Neural crest cell (in vitro differentiated cells): ENCODE measurements around the gene BEND2. TPM values are rescaled to one million over a fixed set of nuclear protein-coding genes. Genes with fewer than 3 reads are reported as not detected.

ENCODE experiments used
- DNase-seq: peaks from one replicate; pipeline ENCODE4 v3.0.0; 2021; ENCODE audit warnings: low read depth, mixed read lengths, low spot score
- H3K27ac Mint-ChIP-seq: one replicate; pipeline ENCODE4 v1.8.0; 2021; ENCODE audit warnings: mild to moderate bottlenecking, mixed read lengths; ENCODE audit not compliant: unreplicated experiment
- H3K27me3 Mint-ChIP-seq: 2 replicates; pipeline ENCODE4 v1.8.0; 2021; ENCODE audit warnings: low read depth, mild to moderate bottlenecking, mixed read lengths
- H3K36me3 Mint-ChIP-seq: 2 replicates; pipeline ENCODE4 v1.8.0; 2021; ENCODE audit warnings: low read depth, mild to moderate bottlenecking, mixed read lengths
- H3K4me1 Mint-ChIP-seq: 2 replicates; pipeline ENCODE4 v1.8.0; 2021; ENCODE audit warnings: mixed read lengths
- H3K4me3 Mint-ChIP-seq: one replicate; pipeline ENCODE4 v1.8.0; 2021; ENCODE audit warnings: mild to moderate bottlenecking, mixed read lengths
- H3K9me3 Mint-ChIP-seq: 2 replicates; pipeline ENCODE4 v1.8.0; 2021; ENCODE audit warnings: mixed read lengths
- CTCF ChIP-seq: fragments of 200-600 bp; sonication (generic); conservative IDR thresholded peaks from 2 replicates; pipeline ENCODE4 v1.5.0; 2021; ENCODE audit warnings: antibody characterized with exemption, mild to moderate bottlenecking
- total RNA-seq: library from RNA; stranded (reverse); gene quantifications from 2 replicates; pipeline ENCODE4 v1.2.1, GENCODE V29; 2021

Gene BEND2
- total RNA-seq, 1 donor from 2014 or later, result not detected

- no peaks in the 10 kb centered on the region for H3K36me3 Mint-ChIP-seq
- no peak for TF ChIP-seq CTCF
- no peak overlapping the region for H3K27ac Mint-ChIP-seq
- H3K9me3 Mint-ChIP-seq, result peaks cover 10% of the 10 kb centered on the region
- H3K4me1 Mint-ChIP-seq, result no peaks in the 10 kb centered on the region
- no peak overlapping the region for H3K4me3 Mint-ChIP-seq
- peaks cover 2% of the 10 kb centered on the region for H3K27me3 Mint-ChIP-seq
- DNase-seq, result no peak
These were observed 60.3 kb downstream of the BEND2 start for GRCh38 chrX:18160369-18160768.

- Mint-ChIP-seq H3K27me3 (peaks cover 2% of the 10 kb centered on the region), H3K9me3 (peaks cover 10% of the 10 kb centered on the region), H3K36me3 (no peaks in the 10 kb centered on the region), H3K4me3 (no peak overlapping the region), H3K4me1 (no peaks in the 10 kb centered on the region), H3K27ac (no peak overlapping the region)
- TF ChIP-seq CTCF, result no peak
- no peak for DNase-seq
These were observed 61.7 kb downstream of the BEND2 start for GRCh38 chrX:18158963-18159362.

- no peak for DNase-seq
- Mint-ChIP-seq H3K36me3 (no peaks in the 10 kb centered on the region), H3K27me3 (peaks cover 10% of the 10 kb centered on the region), H3K9me3 (peaks cover 3% of the 10 kb centered on the region), H3K27ac (no peak overlapping the region), H3K4me3 (no peak overlapping the region), H3K4me1 (no peaks in the 10 kb centered on the region)
- TF ChIP-seq CTCF, result no peak
These were observed 69.0 kb downstream of the BEND2 start for GRCh38 chrX:18151649-18152048.

- Mint-ChIP-seq H3K36me3 (no peaks in the 10 kb centered on the region), H3K4me1 (no peaks in the 10 kb centered on the region), H3K9me3 (peaks cover 2% of the 10 kb centered on the region), H3K27me3 (peaks cover 10% of the 10 kb centered on the region), H3K27ac (no peak overlapping the region), H3K4me3 (no peak overlapping the region)
- TF ChIP-seq CTCF, result no peak
- no peak for DNase-seq
These were observed 69.5 kb downstream of the BEND2 start for GRCh38 chrX:18151157-18151556.

- TF ChIP-seq CTCF, result no peak
- Mint-ChIP-seq H3K36me3 (no peaks in the 10 kb centered on the region), H3K27ac (no peak overlapping the region), H3K4me1 (peaks cover 4% of the 10 kb centered on the region), H3K9me3 (peaks cover 2% of the 10 kb centered on the region), H3K4me3 (no peak overlapping the region), H3K27me3 (peaks cover 10% of the 10 kb centered on the region)
- no peak for DNase-seq
These were observed 71.2 kb downstream of the BEND2 start for GRCh38 chrX:18149454-18149853.

GRCh38 chrX:18146954-18147353, 73.7 kb downstream of the BEND2 start:
- TF ChIP-seq CTCF, result no peak
- peak; percentile 18 for DNase-seq
- Mint-ChIP-seq H3K4me1 (peaks cover 4% of the 10 kb centered on the region), H3K36me3 (no peaks in the 10 kb centered on the region), H3K9me3 (peaks cover 2% of the 10 kb centered on the region), H3K27ac (no peak overlapping the region), H3K4me3 (no peak overlapping the region), H3K27me3 (peaks cover 6% of the 10 kb centered on the region)
